ENCODE measurements around the gene HDAC7. TPM values are rescaled to one million over a fixed set of nuclear protein-coding genes. Genes with fewer than 3 reads are reported as not detected.

HDAC7 gene
- total RNA-seq (2014; rRNA removed; shearing (Covaris generic)), result 22.5 and 27.8 TPM in 2 replicates

GRCh38 chr12:47819896-47820630, at the start of gene HDAC7:
HDAC7 (minus strand) TSS chr12:47819903; CDS start chr12:47819785, 118 bp downstream.

GRCh38 chr12:47773062-47773857, 46.4 kb downstream of the HDAC7 start, which contains the start of gene SLC48A1:
SLC48A1 (plus strand) TSS chr12:47773238; CDS start chr12:47773305, 67 bp downstream.

GRCh38 chr12:47758834-47759690, 60.6 kb downstream of the HDAC7 start, which contains the start of gene RAPGEF3:
RAPGEF3 (minus strand) TSS chr12:47758880; CDS start chr12:47758556, 324 bp downstream.

Other genes with a start within 250 kb of the HDAC7 start
- 22.6 and 39.4 TPM in 2 replicates for gene RPAP3, start 113.9 kb downstream of the HDAC7 start, total RNA-seq (2014; rRNA removed; shearing (Covaris generic))
- gene ENDOU, start 94.4 kb downstream of the HDAC7 start, total RNA-seq (2014; rRNA removed; shearing (Covaris generic)), result 0.13 TPM in 1 of 2 replicates, not detected in the other
- 3.5 and 5.5 TPM in 2 replicates for gene RAPGEF3, start 61.0 kb downstream of the HDAC7 start, total RNA-seq (2014; rRNA removed; shearing (Covaris generic))
- 25.6 and 27.3 TPM in 2 replicates for gene SLC48A1, start 46.7 kb downstream of the HDAC7 start, total RNA-seq (2014; rRNA removed; shearing (Covaris generic))
- 10.1 and 10.7 TPM in 2 replicates for gene VDR, start 85.1 kb upstream of the HDAC7 start, total RNA-seq (2014; rRNA removed; shearing (Covaris generic))
- gene TMEM106C, start 143.7 kb upstream of the HDAC7 start, total RNA-seq (2014; rRNA removed; shearing (Covaris generic)), result 92.5 and 93.2 TPM in 2 replicates
- 0.41 and 0.80 TPM in 2 replicates for gene COL2A1, start 184.6 kb upstream of the HDAC7 start, total RNA-seq (2014; rRNA removed; shearing (Covaris generic))

Measured in A375 (cell line).